GM12892 (cell line): ENCODE data around the gene MICALL1.

Experiments used
- POLR2A ChIP-seq: IDR thresholded peaks from 2 replicates; pipeline ENCODE4 v1.6.1; 2011; ENCODE audit warnings: low read depth, low read length, control low read depth
- POLR2AphosphoS5 ChIP-seq: IDR thresholded peaks from 2 replicates; pipeline ENCODE4 v1.6.1; 2011; ENCODE audit warnings: low read depth, low read length, control low read depth
- TAF1 ChIP-seq: IDR thresholded peaks from 2 replicates; pipeline ENCODE4 v1.6.1; 2011; ENCODE audit warnings: low read depth, mild to moderate bottlenecking, control low read depth, low read length, borderline replicate concordance

GRCh38 chr22:37923927-37924326 is 17.8 kb downstream of the MICALL1 start:
- TF ChIP-seq POLR2AphosphoS5, result no peak
- no peak for TF ChIP-seq POLR2A
- TF ChIP-seq TAF1, result no peak
